Stimulated activated CD8-positive, alpha-beta memory T cell treated with anti-CD3 and anti-CD28 coated beads, Interleukin-2, amount 100 ng/mL, for 1 hour (primary cell): ENCODE measurements around the gene C14orf119.

Source experiments
- DNase-seq, 2 donors: peaks; one replicate each; pipeline ENCODE4 v3.0.0-alpha.2; 2020; ENCODE audit warnings: low read depth in 2 of 2

C14orf119 gene

GRCh38 chr14:23149745-23150144, 54.4 kb downstream of the C14orf119 start:
- DNase-seq = no peak
